ENCODE results near the gene EZR. TPM values are rescaled to one million over a fixed set of nuclear protein-coding genes. Genes with fewer than 3 reads are reported as not detected.

The EZR gene
- total RNA-seq, 4 donors from 2014 or later = 208 to 339 (median 285) TPM

DNA sequence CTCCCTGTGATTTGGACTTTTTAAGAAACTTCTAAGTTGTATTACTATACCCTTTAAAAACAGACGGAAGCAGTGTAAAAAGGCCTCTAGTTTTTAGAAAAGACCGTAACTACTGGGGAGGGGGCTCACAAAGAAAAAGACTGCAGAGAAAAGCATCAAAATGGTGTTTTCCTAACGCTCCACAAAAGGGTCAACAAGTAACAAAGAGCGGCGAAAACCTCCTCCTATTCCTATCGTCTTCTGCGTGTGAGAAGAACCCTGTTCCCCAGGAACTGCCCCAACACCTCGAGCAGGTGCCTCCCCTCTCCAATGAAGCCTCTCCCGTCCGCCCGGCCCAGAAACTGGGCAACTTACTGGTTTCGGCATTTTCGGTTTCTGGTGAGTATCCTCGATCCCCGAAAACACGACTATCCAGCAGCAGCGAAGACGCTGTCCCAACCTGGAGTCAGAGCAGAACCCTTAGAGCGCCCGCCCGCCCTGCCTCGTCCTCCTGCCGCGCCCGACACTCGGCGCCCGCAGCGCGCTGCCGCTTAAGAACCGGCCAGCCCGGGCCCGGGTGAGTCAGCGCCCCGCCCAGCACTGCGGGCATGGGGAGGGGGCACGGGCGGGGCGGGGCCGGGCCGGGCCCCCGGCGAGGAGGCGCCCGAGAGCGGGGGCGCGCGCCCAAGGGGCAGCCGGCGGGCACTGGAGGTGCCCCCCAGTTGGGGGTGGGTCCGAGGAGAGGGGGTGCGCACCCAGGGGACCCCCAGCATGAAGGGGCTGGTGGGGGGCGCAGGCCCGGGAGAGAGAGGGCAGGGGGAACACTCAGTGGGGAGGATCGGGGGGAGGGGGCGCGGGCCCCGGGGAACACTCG lies 1.2 kb downstream of the EZR start:
- WGBS, 2 donors = 2 to 3% methylated on average over 11 to 14 of the region's 61 CpGs
- peak overlapping the region; percentile 96 to 100 (median 99) for H3K27ac ChIP-seq
- peak overlapping the region; percentile 73 to 97 (median 83) for H3K4me3 ChIP-seq
- peaks cover 10 to 63% (median 42%) of the 10 kb centered on the region in 3 donors for H3K4me1 ChIP-seq
- H3K27me3 ChIP-seq = no peaks in the 10 kb centered on the region
- DNase-seq = peak; percentile 19
- peaks cover 0 to 24% (median 0%) of the 10 kb centered on the region in 3 donors for H3K36me3 ChIP-seq
- intact Hi-C loops (cut with DNase I) = no loop called here
- TF ChIP-seq, protein P1, sequence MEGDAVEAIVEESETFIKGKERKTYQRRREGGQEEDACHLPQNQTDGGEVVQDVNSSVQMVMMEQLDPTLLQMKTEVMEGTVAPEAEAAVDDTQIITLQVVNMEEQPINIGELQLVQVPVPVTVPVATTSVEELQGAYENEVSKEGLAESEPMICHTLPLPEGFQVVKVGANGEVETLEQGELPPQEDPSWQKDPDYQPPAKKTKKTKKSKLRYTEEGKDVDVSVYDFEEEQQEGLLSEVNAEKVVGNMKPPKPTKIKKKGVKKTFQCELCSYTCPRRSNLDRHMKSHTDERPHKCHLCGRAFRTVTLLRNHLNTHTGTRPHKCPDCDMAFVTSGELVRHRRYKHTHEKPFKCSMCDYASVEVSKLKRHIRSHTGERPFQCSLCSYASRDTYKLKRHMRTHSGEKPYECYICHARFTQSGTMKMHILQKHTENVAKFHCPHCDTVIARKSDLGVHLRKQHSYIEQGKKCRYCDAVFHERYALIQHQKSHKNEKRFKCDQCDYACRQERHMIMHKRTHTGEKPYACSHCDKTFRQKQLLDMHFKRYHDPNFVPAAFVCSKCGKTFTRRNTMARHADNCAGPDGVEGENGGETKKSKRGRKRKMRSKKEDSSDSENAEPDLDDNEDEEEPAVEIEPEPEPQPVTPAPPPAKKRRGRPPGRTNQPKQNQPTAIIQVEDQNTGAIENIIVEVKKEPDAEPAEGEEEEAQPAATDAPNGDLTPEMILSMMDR (IDR thresholded peaks at IDR 0.05) = peak in 1 of 6 experiments; percentile 17
- TF ChIP-seq POLR2A (IDR thresholded peaks at IDR 0.05) = peak in 3 of 4 donors; percentile 84 to 96 (median 92)
- H3K9me3 ChIP-seq = no peaks in the 10 kb centered on the region

DNA sequence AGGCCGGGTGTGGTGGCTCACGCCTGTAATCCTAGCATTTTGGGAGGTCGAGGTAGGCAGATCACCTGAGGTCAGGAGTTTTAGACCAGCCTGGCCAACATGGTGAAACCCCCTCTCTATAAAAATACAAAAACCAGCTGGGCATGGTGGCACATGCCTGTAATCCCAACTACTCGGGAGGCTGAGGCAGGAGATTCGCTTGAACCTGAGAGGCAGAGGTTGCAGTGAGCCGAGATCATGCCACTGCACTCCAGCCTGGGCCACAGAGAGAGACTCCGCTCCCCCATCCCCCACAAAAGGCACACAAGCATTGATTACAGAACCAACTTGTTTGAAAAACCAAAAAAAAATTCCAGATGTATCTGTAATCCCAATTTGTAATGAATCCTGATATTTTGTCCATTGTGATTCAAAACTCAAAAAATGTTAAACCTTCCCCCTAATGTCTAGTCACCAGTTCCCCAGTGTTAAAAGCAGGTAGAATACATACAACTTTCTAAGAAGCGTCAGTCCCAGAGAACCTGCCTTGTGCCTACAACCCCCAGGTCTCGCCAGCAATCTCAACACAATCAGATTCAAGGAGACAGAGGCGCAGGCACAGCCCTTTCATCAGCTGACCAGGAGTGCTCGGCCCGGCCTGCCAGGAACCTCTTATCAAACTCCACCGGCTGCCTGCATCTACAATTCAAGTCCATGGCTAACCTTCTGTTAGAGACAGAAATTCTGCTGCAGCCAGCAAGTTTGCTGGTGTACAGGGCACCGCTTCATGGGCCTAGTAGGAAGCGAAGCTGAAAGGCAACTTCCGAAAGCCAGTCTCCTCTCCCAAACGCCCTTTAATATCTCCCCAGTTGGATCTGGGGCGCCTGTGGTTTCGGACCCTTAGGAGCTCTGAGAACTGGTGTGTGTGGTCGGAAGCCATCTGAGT lies 2.1 kb downstream of the EZR start:
- no peaks in the 10 kb centered on the region for H3K27me3 ChIP-seq
- peaks cover 10 to 72% (median 46%) of the 10 kb centered on the region in 3 donors for H3K4me1 ChIP-seq
- intact Hi-C loops (cut with DNase I) = no loop called here
- peak overlapping the region; percentile 73 to 97 (median 83) for H3K4me3 ChIP-seq
- DNase-seq = no peak
- H3K27ac ChIP-seq = peak overlapping the region; percentile 96 to 100 (median 99)
- peak in 2 of 4 donors; percentile 22 to 33 for TF ChIP-seq POLR2A (IDR thresholded peaks at IDR 0.05)
- TF ChIP-seq, protein P1 (IDR thresholded peaks at IDR 0.05) = no peak
- H3K36me3 ChIP-seq = peaks cover 0 to 33% (median 0%) of the 10 kb centered on the region in 3 donors
- no peaks in the 10 kb centered on the region for H3K9me3 ChIP-seq
- WGBS, 2 donors = 27 to 31% methylated on average over 15 to 18 of the region's 20 CpGs

DNA sequence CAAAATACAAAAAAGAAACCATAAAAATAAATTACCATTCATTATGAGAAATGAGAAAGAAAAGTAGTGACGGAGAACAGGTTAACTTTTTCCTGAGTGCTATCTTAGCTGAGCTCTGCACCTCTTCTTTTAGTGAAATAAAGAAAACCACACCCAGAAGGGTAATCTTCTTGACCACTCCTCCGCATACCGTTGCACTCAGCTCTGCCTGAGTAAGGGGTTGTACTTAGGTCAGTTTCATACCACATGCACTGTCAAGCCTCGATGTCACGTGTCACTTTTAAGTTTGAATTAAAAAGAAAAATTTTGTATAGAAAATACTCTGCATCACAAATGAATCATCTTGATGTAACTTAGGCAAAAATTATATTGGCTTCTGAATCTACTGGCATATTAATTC lies 2.8 kb downstream of the EZR start:
- intact Hi-C loops (cut with DNase I) = no loop called here

DNA sequence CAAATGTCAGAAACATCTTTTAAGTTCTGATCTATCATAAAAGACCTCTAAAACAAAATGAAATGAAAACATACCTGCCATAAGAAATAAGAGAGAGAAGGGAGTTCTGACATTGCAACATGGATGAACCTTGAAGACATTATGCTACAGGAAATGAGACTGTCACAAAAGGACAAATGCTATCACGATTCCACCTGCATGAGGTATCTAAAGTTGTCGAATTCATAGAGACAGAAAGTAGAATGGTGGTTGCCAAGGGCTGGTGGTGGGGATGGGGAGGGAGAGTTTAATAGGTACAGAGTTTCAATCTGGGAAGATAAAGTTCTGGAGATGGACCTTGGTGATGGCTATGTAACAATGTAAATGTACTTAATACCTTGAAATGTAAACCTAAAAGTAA lies 3.3 kb downstream of the EZR start:
- no peaks in the 10 kb centered on the region for H3K9me3 ChIP-seq
- no peaks in the 10 kb centered on the region for H3K27me3 ChIP-seq
- H3K4me3 ChIP-seq = peak overlapping the region; percentile 73 to 97 (median 83)
- H3K27ac ChIP-seq = peak overlapping the region; percentile 54 to 100 (median 99)
- H3K36me3 ChIP-seq = peaks cover 0 to 43% (median 0%) of the 10 kb centered on the region in 3 donors
- no peak for DNase-seq
- H3K4me1 ChIP-seq = peaks cover 10 to 83% (median 46%) of the 10 kb centered on the region in 3 donors
- TF ChIP-seq, protein P1 (IDR thresholded peaks at IDR 0.05) = no peak
- no peak for TF ChIP-seq POLR2A (IDR thresholded peaks at IDR 0.05)
- 43 to 46% methylated on average over 2 of the region's 2 CpGs for WGBS, 2 donors
- intact Hi-C loops (cut with DNase I) = no loop called here

More for the DNA sequence above, 2.8 kb downstream of the EZR start:
- 31 to 34% methylated on average over 5 of the region's 5 CpGs for WGBS, 2 donors
- Histone ChIP-seq H3K4me1 (peaks cover 10 to 79% (median 46%) of the 10 kb centered on the region in 3 donors), H3K27ac (peak overlapping the region; percentile 96 to 100 (median 99)), H3K27me3 (no peaks in the 10 kb centered on the region), H3K9me3 (no peaks in the 10 kb centered on the region), H3K36me3 (peaks cover 0 to 39% (median 0%) of the 10 kb centered on the region in 3 donors), H3K4me3 (peak overlapping the region; percentile 73 to 97 (median 83))
- DNase-seq = no peak
- TF ChIP-seq, protein P1 (IDR thresholded peaks at IDR 0.05) = no peak
- no peak for TF ChIP-seq POLR2A (IDR thresholded peaks at IDR 0.05)

Measured in esophagus squamous epithelium (tissue), 5 donors.